ENCODE results near the gene REEP2.

- TF ChIP-seq CTCF (IDR thresholded peaks at IDR 0.05; ENCODE audit: insufficient read depth, low read length, poor library complexity, severe bottlenecking) = no peak
- no peak for TF ChIP-seq EZH2phosphoT487 (conservative IDR thresholded peaks at IDR 0.05; ENCODE audit: low read length)
These were observed 27.5 kb downstream of the REEP2 start for GRCh38 chr5:138466125-138466899.

Measured in SU-DHL-6 (cell line).